Astrocyte of the cerebellum (primary cell): ENCODE data around the gene TMC3.

Source experiments
- DNase-seq: peaks from one replicate; pipeline ENCODE4 v3.0.0-alpha.2; 2011; ENCODE audit warnings: low read depth
- H3K4me3 ChIP-seq: 2 replicates; pipeline ENCODE4 v1.5.1; 2011; ENCODE audit warnings: mild to moderate bottlenecking, low read depth, low read length, moderate library complexity
- in situ Hi-C: cut with HindIII; loops from 2 replicates; pipeline ENCODE4 v1.10.0; 2017; ENCODE audit warnings: low sequenced_read_pairs
- TF ChIP-seq, protein P1 (sequence below): IDR thresholded peaks from 2 replicates; pipeline ENCODE4 v1.5.1; 2012; ENCODE audit warnings: low read length, low read depth, moderate library complexity, mild to moderate bottlenecking; ENCODE audit errors: missing control alignments

Gene TMC3

DNA sequence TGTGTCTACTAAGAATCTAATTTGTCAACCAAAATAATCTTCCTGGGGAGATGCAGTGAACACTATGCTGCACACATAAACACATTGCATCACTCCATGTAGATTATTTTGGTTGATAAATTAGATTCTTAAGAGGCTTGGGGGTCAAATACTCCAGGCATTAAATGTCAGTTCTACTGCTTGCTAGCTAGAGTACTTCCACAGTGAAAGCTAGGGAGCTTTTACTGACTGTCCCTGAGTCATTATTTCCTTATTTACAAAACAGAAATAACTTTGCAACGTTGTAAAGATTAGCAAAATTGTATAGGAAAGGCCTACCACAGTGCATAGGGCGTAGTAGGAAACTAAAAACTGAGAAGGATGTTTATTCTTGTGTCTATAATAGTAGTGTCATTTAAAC is 12.9 kb upstream of the TMC3 start:
- no peak for DNase-seq
- TF ChIP-seq, protein P1, sequence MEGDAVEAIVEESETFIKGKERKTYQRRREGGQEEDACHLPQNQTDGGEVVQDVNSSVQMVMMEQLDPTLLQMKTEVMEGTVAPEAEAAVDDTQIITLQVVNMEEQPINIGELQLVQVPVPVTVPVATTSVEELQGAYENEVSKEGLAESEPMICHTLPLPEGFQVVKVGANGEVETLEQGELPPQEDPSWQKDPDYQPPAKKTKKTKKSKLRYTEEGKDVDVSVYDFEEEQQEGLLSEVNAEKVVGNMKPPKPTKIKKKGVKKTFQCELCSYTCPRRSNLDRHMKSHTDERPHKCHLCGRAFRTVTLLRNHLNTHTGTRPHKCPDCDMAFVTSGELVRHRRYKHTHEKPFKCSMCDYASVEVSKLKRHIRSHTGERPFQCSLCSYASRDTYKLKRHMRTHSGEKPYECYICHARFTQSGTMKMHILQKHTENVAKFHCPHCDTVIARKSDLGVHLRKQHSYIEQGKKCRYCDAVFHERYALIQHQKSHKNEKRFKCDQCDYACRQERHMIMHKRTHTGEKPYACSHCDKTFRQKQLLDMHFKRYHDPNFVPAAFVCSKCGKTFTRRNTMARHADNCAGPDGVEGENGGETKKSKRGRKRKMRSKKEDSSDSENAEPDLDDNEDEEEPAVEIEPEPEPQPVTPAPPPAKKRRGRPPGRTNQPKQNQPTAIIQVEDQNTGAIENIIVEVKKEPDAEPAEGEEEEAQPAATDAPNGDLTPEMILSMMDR = no peak
- in situ Hi-C loops = no loop called here
- no peak overlapping the region for H3K4me3 ChIP-seq

DNA sequence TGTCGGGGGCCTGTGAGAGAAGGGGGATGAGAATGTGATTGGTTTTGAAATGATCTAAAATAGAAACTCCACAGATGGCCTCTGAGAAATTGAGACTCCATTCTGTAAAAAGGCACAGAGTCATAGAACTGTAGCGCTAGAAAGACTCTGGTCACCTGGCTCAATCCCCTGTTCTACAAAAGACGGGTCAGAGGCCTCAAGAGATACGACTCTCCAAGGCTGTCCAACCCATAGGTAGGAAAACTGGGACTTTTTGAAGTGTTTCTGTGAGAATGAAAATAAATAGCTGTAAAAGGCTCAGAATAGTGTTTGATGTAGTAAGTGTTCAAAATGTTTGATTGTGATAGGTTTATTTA is 11.7 kb upstream of the TMC3 start:
- TF ChIP-seq, protein P1 = no peak
- no peak overlapping the region for H3K4me3 ChIP-seq
- no peak for DNase-seq
- in situ Hi-C loops = no loop called here

DNA sequence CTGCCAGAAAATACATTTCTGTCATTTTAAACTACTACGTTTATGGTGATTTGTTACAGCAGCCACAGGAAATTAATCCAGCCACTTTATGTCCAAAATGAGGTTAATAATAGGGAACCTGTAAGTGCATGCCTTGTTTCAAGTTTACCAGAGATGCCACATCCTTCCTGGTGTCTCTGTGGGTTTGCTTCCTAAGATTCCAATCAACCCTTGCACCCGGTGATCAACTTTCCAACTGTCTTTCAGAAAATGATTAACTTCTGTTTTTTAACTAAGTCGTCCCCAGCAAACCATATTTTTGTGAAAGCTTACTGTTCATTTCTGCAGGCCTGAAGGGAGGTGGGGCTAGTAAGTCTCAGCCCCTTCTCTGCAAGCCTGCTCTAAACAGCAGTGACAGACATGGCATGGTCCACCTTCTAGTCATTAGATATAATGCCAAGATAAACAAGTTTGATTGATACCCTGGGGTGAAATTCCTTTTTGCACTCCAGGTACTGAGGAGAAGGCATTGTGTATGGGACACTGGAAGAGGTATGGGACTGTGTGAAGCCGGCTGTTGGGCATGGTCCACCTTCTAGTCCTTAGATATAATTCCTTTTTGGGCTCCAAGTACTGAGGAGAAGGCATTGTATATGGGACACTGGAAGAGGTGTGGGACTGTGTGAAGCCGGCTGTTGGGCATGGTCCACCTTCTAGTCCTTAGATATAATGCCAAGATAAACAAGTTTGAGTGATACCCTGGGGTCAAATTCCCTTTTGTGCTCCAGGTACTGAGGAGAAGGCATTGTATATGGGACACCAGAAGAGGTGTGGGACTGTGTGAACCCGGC is 11.1 kb upstream of the TMC3 start:
- in situ Hi-C loops = no loop called here
- DNase-seq = no peak
- H3K4me3 ChIP-seq = no peak overlapping the region
- TF ChIP-seq, protein P1 = no peak

DNA sequence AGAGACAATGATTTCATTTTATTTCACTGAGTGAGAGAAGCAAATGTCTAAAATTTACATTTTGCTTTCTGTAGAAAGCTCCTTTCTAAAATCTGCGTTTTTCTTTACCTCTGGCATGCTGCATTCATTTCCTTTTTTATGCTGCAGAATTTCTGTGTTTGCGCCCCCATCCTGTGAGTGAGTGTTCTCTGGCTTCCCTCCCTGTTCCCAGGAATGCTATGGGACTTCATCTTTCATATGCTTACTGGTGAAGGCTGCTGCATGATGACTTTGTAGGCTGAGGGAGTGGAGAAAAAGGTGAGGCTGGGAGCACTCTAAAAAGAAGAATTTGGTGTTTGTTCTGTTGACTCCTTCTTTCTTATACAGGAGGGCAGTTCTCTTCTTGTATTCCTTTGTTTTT is 7.7 kb upstream of the TMC3 start:
- DNase-seq = no peak
- TF ChIP-seq, protein P1 = no peak
- in situ Hi-C loops = no loop called here
- H3K4me3 ChIP-seq = no peak overlapping the region

DNA sequence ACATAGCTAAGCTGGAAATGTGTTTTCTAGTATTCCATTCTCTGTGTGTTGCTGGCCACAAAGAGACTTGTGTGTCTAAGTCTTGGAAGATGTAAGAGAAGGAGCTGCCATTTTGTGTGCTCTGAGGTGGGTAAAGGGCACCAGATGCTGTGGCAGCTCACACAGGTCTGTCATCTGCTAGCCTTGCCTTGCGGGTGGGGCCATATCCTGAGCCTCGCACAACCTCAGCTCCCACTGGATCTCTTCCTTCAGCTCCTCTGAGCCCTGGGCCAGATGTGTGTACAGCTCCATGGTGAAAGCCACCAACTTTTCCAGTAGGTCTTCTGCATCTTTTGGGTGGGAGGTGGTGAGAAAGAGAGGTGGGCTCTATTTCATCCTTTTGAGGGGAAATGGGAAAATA is 6.7 kb upstream of the TMC3 start:
- in situ Hi-C loops = no loop called here
- H3K4me3 ChIP-seq = no peak overlapping the region
- TF ChIP-seq, protein P1 = no peak
- DNase-seq = no peak

DNA sequence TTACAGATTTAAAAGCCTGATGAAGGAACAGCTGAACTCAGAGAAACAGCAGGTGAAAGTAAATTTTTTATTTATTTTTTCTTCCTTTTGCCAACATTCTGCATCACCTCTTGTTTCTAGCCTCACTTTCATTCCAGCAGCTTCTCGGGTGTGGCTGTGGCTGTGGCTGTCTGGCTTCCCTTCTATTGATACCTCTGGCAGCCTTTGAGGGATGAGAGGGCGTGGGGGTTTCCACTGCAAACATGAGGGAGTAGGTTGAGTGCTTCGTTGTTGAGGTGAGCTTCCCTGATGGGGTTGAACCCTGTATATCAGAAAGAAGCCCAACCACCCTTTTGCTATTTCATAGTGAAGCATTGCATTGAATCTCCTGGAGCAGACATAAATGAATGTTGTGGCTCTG is 6.2 kb upstream of the TMC3 start:
- DNase-seq = no peak
- in situ Hi-C loops = no loop called here
- H3K4me3 ChIP-seq = no peak overlapping the region
- TF ChIP-seq, protein P1 = no peak

DNA sequence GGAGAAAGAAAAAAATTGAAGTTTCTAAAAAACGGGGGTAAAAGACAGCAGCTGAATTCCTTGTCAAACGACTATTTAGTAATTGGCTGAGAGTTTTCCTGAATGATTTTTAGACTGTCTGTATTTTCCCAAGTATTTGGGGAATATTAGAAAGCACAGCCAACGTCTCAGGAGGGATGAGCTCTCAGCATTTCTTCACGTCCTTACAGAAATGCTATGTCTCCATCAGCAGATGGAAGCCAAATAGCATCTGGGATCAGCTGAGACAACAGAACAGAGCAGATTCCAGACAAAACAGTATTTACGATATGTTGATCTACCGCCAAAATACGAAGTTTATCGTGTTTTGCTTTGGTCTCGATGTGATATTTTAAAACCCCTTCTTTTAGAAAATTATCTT is 5.3 kb upstream of the TMC3 start:
- in situ Hi-C loops = no loop called here
- no peak overlapping the region for H3K4me3 ChIP-seq
- TF ChIP-seq, protein P1 = no peak
- no peak for DNase-seq
